ENCODE data around the gene POLD2.

DNA sequence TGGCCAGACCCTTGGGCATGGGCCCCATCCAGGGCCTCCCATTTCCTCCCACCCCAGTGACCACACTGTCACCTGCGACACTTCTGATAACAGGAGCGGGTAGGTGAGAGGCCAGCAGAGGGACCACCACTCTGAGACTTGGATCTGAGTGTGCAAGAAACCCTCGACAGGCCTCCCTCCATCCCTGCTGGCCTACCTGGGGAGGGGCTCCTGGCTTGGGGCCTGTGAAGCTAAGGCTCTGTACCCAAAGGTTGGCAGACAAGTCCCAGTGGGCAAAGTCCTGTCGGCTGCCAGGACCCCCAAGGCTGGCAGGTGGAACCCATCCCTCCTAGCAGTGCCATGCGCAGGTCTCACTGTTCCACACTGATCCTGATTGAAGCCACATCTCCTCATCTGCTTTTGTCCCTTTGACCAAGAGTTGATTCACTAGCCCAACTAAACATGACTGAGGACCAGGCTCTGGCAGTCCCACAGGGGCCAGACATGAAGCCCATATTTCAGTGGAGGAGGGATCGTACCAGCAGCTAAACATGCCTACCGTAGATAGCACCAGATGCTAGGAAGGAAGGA lies 56.8 kb downstream of the POLD2 start:
- TF ChIP-seq TAF1 (IDR thresholded peaks at IDR 0.05; ENCODE audit: low read depth), result no peak
- no peak for TF ChIP-seq EZH2 (IDR thresholded peaks at IDR 0.05; ENCODE audit: borderline replicate concordance, insufficient read depth, low read length, poor library complexity, severe bottlenecking)
